HG02571 (cell line): ENCODE results near the gene NCKIPSD.
A peak's percentile ranks its signal among the peaks of the same experiment; 100 is the strongest.
"Not testable (repeated sequence)": the region's sequence is repeated elsewhere in the genome, so short reads cannot be mapped to it uniquely, and the experiment has no call there.

ENCODE experiments used
- ATAC-seq: cut with Tn5 transposase; IDR thresholded peaks from one replicate; pipeline ENCODE4 v1.9.1; 2021; ENCODE audit warnings: mild to moderate bottlenecking, moderate library complexity; ENCODE audit not compliant: unreplicated experiment

NCKIPSD gene

DNA sequence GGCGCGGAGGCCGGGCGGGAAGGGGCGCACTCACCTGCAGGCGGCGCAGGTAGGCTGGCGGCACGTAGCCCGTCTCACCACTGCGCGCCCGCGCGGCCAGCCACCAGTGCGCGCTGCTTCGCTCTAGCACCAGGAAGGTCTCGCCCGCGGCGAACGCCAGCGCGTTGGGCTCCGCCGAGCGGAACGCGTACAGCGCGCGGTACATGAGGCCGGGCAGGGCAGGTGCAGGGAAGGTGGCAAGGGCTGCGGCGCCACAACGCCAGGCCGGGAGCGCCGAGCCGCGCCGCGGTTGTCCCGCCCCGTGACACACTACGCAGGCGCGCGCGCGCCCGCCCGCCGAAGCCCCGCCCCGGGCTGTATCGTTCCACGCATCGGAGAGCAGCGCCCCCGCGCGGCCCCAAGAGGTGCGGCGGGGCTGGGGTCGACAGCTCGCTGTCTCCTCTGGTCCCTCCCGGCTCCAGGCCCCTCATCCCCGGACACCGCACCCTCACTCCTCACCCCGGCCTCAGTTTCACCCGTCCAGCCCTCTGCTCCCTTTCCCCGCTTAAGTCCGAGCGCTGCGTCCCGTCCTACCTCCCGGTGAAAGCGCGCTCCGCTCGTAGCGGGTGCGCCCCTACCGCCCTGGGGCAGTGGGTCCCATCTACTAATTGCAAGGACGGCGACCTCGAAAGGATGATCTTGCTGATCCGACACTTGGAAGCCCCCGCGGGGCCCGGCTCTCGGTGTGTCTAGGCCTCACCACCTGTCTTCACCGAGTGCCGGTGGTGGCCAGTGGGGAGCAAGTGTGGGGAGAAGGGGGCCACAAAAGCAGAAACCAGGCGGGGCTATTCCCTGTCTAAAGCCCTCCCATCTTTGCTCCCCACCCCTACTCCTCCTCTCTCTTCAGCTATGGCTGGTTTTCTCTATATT lies at the start of gene NCKIPSD:
TSS of gene NCKIPSD (minus strand) at position 313 of the 909 bp plus-strand sequence. CDS start at position 205, 108 bp downstream.
- peak; percentile 77 for ATAC-seq

DNA sequence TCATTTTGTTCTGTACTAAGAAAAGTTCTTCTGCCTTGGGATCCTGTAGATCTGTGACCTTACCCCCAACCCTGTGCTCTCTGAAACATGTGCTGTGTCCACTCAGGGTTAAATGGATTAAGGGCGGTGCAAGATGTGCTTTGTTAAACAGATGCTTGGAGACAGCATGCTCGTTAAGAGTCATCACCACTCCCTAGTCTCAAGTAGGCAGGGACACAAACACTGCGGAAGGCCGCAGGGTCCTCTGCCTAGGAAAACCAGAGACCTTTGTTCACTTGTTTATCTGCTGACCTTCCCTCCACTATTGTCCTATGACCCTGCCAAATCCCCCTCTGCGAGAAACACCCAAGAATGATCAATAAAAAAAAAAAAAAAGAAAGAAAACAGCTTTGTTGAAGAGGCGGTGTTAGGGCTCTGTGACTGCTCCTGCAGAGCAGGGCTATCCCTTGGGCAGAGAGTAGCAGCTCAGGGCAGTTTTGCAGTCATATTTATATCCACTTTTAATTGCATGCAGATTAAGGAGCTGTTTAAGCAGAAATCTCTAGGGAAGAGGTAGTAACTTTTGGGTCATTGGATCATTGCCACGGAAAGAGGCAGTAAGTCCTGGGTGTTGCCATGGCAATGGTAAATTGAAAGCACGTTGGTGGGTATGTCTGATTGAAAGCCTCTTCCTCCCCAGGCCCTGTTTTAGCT lies 49.5 kb upstream of the NCKIPSD start:
- not testable (repeated sequence) for ATAC-seq

DNA sequence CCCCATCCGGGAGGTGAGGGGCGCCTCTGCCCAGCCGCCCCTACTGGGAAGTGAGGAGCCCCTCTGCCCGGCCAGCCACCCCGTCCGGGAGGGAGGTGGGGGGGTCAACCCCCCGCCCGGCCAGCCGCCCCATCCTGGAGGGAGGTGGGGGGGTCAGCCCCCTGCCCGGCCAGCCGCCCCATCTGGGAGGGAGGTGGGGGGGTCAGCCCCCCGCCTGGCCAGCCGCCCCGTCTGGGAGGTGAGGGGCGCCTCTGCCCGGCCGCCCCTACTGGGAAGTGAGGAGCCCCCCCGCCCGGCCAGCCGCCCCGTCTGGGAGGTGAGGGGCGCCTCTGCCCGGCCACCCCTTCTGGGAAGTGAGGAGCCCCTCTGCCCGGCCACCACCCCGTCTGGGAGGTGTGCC lies 48.8 kb upstream of the NCKIPSD start:
- ATAC-seq = not testable (repeated sequence)

DNA sequence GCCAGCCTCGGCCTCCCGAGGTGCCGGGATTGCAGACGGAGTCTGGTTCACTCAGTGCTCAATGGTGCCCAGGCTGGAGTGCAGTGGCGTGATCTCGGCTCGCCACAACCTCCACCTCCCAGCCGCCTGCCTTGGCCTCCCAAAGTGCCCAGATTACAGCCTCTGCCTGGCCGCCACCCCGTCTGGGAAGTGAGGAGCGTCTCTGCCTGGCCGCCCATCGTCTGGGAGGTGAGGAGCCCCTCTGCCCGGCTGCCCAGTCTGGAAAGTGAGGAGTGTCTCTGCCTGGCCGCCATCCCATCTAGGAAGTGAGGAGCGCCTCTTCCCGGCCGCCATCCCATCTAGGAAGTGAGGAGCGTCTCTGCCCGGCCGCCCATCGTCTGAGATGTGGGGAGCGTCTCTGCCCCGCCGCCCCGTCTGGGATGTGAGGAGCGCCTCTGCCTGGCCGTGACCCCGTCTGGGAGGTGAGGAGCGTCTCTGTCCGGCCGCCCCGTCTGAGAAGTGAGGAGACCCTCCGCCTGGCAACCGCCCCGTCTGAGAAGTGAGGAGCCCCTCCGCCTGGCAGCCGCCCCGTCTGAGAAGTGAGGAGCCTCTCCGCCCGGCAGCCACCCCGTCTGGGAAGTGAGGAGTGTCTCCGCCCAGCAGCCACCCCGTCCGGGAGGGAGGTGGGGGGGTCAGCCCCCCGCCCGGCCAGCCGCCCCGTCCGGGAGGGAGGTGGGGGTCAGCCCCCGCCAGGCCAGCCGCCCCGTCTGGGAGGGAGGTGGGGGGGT lies 48.2 kb upstream of the NCKIPSD start:
- not testable (repeated sequence) for ATAC-seq

DNA sequence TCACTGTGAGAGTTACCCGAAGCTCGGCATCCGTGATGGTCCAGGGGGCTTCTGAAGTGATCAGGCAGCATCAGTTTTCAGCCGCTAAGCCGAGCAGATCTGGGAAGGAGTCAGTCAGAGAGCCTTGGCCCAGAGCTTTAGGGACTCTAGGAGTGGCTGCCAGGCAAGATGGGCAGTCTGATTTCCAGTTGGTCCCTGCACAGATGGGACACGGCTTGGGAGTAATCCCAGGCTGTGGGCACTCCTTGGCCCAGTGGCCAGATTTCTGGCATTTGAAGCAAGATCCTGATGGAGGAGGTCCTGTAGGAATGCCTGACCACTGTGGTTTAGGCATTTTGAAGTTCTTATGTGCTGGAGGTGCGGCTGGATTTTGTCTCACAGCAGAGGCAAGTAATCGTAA lies 41.8 kb upstream of the NCKIPSD start:
- no peak for ATAC-seq

DNA sequence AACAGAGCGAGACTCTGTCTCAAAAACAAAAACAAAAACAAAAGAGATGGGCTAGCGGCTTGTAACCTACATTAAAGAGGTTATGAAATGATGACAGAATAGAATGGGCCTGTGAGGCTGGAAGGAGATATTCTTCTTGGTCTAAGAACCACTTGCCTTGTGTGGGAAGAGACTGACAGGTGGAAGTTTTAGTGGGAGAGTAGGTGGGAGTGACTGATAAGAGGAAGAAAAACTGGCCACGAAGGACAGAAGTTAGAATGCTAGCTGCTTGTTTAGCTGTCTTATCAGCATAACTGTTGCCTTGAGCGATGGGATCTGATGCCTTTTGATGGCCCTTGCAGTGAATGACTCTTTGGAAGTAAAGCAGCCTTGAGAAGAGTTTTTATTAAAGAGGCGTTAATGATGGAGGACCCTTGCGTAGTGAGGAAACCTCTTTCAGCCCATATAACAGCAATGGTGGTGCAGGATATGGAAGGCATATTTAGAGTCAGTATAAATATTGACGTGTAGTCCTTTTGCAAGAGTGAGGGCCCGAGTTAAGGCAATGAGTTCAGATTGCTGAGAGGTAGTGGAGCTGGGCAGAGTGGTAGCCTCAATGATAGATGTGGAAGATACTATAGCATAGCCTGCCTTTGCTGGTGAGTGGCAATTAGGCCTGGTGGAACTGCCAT lies 39.6 kb upstream of the NCKIPSD start:
- ATAC-seq = not testable (repeated sequence)

DNA sequence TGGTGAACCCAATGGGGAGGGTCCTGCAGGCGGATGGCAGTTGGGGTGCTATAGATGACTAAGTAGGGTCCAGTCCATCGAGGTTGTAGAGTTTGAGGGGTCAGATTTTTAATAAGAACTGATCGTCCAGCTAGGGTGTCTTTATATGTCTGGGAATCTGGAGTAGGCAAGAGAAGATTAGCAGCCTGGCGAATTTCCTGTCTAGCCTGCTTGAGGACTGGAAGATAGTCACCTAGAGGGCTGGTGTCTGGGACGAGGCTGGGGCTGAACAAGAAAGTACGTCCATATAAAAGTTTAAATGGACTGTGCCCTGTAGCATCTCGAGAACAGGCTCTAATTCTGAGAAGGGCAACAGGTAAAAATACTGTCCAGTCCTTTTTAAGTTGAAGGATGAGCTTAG lies 38.0 kb upstream of the NCKIPSD start:
- no peak for ATAC-seq

DNA sequence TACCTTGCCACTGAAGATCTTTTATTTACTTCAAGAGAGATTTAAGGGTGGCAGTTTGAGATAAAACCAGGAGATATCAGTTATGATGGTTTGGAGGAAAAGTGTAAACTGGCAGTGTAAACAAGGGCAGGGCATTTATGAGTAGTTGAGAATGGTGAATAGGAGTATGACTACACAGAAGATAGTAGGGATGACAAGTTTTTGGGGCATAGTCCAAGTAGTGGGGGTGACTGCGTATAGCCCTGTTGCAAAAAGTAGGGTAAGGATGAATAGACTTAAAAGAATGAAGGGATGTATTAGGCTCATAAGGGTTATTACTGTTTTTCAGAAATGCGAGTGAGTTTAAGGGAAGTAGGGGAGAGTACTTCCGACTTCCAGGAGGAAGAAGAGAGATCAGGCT lies 37.6 kb upstream of the NCKIPSD start:
- ATAC-seq = not testable (repeated sequence)

DNA sequence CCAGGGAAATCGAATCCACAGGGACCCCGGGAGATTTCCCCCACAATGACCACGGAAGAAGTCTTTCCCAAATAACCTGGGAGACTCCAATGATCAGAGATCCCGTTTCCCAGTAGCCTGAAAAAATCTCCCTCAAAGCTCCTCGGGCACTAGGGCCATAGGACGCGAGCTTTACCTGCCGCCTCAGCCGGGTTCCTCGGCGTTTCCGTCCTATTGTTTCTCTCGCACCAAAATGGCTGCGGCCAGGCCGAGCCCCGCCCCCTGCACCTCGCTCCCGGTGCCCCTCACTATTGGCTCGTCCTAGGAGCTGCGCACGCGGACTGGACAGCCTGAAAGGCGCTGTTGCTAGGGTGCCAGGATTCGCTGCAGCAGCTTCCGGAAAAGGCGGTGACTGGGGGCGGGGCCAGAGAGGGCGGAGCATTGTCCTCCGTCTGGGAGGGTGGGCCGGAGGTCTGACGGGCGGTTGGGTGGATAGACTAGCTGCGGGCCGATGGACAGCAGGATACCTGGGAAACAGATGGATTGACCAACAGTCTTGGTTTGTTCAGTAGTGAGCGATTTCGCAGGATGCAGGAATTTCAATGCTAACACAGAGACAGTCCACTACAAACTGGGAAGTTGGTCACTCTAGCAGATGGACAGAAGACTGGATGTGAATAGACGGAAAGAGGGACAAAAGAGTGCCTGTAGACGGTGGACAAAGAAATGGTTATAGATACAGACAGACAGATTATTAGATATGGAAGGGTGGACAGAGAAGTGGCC lies 31.4 kb upstream of the NCKIPSD start, which contains the start of gene IP6K2:
TSS of gene IP6K2 (minus strand) at position 240 of the 765 bp plus-strand sequence. CDS start 21,930 bp downstream, outside the sequence.
- peak; percentile 98 for ATAC-seq

DNA sequence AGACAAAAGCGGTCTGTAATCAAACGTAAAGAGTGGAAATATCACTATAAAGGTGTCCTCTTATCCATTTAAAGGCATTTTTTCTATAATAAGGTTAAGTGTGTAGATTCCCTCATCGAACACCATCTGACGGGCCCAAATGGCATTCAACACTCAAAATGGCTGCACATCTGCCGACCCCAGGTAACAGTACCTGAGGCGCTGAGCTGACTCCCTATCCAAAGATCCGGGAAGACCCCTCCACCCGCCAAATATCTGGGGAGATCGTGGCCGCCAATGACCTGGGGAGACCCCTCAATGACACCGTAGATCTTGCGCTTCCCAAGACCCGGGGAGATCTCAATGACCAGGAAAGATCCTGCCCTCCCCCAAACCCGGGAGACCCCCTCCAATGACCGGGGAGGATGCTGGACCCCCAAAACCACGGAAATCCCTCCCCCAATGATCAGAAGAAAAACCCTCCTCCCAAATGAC lies 30.8 kb upstream of the NCKIPSD start:
- no peak for ATAC-seq

DNA sequence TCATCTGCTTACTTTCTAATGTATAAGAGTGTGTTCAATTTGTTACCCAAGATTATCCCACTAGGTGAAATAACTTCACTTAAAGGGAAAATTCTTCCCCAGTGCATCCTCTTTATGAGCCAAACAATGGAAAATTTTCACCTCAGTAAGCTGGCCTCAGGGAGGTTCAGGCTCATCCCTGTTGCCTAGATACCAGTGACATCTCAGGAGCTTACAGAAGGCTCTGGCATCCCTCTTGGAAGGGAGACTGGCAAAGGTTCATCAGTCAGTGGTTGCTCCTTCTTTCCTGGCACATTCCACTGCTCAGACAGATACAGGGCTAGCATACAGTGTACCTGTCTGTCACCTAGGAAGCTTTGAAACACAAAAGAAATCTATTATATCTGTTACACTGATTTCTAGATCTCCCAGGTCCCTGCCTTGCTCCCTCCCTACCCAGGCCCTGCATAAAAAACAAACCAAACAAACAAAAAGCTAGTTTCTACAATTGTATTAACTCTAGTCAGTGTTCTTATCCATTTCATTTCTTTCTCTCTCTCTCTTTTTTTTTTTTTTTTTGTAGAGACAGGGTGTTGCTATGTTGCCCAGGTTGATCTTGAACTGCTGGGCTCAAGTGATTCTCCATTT lies 29.6 kb upstream of the NCKIPSD start:
- no peak for ATAC-seq

DNA sequence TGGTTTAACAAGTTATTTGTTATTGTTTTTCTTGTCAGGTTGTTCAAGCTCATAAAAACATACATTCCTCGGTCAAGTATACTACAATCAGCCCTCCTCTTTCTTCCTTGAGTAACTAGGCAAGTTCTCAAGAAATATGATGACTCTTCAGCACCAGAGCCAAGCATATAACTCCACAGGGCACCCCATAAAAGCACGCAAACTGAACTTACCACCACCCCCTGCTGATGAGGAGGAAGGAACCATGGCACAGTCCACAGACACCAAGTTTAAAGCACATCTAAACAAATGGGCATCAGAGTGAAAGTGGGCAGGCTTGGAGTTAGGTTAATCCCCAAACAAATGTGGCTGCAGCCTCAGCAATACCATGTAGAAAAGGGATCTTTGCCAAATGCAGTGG lies 26.0 kb upstream of the NCKIPSD start:
- no peak for ATAC-seq

DNA sequence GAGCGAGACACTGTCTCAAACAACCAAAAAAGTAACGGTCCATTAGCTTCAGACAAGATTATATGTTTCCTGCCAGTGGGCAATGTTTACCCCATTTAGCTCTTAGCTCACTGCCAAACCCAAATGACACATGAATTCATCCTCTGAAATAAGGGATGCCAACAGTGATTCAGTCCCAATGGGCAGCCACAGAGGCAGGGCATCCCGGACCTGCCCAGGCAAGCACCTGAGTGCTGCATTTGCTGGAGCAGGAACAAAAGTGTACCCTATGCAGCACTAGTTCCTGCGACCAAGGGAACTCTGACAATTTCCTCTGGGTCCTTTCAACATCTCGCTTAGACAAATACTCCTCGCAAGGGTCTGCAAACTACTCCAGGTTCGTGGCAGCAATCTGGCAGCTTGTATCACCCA lies 23.3 kb upstream of the NCKIPSD start:
- ATAC-seq = no peak

DNA sequence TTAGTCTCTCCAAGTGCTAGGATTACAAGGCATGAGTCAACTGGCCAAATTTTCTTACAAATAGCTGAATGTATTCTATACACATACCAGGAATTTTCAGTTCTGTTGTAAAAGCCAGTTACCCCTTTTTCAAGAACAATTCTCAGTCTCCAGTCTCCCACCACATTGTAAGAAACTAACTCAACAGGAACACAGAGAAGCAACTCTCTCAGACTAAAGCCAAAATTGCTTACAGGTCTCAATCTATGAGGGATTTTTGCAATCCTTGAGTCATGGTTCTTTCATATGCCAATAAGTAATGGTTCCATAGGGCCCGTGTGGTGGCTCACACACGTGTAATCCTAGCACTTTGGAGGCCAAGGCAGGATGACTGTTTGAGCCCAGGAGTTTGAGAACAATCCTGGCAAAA lies 22.8 kb upstream of the NCKIPSD start:
- ATAC-seq = no peak

DNA sequence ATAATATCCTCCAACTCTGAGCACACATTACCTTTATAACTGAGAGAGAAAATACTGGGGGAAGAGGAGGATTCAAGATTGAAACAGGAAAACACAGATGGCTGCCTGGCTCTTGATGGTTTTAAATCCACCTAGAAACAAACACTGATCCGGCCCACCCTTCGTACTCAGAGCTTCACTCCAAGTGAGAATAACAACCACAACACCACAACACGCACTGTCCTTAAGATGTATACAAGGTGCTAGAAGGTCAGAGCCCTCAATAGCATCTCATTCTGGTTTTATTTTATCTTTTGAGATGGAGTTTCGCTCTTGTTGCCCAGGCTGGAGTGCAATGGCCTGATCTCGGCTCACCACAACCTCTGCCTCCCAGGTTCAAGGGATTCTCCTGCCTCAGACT lies 21.4 kb upstream of the NCKIPSD start:
- ATAC-seq = no peak

DNA sequence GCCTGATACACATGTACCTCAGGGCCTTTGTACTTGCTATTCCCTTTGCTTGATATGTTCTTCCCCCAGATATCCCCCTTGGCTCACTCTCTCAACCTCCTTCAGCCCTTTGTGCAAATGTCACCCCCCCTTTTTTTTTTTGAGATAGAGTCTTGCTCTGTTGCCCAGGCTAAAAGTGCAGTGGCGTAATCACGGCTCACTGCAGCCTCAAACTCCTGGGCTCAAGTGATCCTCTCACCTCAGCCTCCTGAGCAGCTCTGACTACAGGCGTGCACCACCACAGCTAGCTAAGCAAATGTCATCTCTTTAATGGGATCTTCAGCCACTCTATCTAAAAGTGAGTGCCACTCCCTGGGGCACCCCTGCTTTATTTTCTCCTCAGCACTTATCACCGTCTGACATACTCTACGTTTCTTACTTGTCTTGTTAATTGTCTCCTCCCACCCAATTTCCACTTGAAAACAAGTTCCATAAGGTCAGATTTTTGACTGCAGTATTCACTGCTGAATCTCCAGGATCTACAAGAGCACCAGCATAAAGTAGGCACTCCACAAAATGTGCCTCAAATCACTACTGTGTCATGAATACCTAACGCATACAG lies 16.7 kb upstream of the NCKIPSD start:
- no peak for ATAC-seq

DNA sequence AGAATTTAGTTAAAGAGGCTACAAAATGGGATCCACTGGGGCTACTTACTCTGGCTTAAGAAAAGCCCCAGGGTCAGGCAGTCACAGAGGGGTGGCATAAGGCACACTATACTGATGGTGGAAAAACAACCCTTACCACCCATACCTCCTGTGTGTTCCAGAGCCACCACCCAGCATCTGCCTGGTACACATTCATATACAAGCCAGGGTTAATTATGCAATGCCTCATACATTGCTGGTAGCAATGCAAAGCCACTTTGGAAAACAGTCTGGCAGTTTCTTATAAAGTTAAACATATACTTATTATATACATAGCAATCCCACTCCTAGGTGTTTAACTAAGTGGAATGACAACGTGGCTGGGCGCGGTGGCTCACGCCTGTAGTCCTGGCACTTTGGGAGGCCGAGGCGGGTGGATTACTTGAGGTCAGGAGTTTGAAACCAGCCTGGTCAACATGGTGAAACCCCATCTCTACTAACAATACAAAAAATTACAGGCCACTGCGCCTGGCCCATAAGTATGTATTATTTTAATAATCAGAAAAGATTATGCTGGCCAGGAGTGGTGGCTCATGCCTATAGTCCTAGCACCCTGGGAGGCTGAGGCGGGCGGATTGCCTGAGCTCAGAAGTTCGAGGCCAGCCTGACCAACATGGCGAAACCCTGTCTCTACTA lies 15.2 kb upstream of the NCKIPSD start:
- no peak for ATAC-seq

DNA sequence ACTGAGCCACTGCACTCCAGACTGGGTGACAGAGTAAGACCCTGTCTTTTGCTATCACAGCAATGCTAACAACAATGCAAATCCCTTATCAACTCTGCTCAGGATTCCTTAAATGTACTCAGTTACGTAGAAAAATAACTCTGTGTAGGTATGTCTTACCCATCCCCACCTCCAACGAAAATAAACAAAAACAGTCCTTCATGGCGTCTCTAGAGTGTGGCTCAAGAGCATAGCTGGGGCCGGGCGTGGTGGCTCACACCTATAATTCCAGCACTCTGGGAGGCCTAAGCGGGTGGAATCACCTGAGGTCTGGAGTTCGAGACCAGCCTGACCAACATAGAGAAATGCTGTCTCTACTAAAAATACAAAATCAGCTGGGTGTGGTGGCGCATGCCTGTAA lies 13.2 kb upstream of the NCKIPSD start:
- ATAC-seq = no peak
